HG03135 (cell line): Measurements from ENCODE around the gene ALDH7A1.
"Not testable (repeated sequence)": the region's sequence is repeated elsewhere in the genome, so short reads cannot be mapped to it uniquely, and the experiment has no call there.

Experiments
- ATAC-seq: cut with Tn5 transposase; IDR thresholded peaks from one replicate; pipeline ENCODE4 v1.9.1; 2021; ENCODE audit warnings: mild to moderate bottlenecking, moderate library complexity; ENCODE audit not compliant: unreplicated experiment

The ALDH7A1 gene

GRCh38 chr5:126597156-126597555, 2.1 kb upstream of the ALDH7A1 start:
- no peak for ATAC-seq

- peak; percentile 16 for ATAC-seq
These were observed 566 bp upstream of the ALDH7A1 start for GRCh38 chr5:126595486-126596083.

- ATAC-seq: no peak
These were observed 3.5 kb downstream of the ALDH7A1 start for GRCh38 chr5:126591549-126591948.

- ATAC-seq: no peak
These were observed 5.3 kb downstream of the ALDH7A1 start for GRCh38 chr5:126589536-126590297.

GRCh38 chr5:126587551-126588390, 7.2 kb downstream of the ALDH7A1 start:
- ATAC-seq: no peak

- ATAC-seq: no peak
These were observed 11.3 kb downstream of the ALDH7A1 start for GRCh38 chr5:126583761-126584160.

- ATAC-seq: no peak
These were observed 15.3 kb downstream of the ALDH7A1 start for GRCh38 chr5:126579716-126580115.

GRCh38 chr5:126577415-126577814, 17.6 kb downstream of the ALDH7A1 start:
- ATAC-seq: no peak

- no peak for ATAC-seq
These were observed 18.0 kb downstream of the ALDH7A1 start for GRCh38 chr5:126576974-126577373.

- no peak for ATAC-seq
These were observed 19.4 kb downstream of the ALDH7A1 start for GRCh38 chr5:126575644-126576043.

- no peak for ATAC-seq
These were observed 26.7 kb downstream of the ALDH7A1 start for GRCh38 chr5:126568206-126568755.

GRCh38 chr5:126562823-126563222, 32.2 kb downstream of the ALDH7A1 start:
- peak; percentile 70 for ATAC-seq

GRCh38 chr5:126561908-126562307, 33.1 kb downstream of the ALDH7A1 start:
- no peak for ATAC-seq

GRCh38 chr5:126555101-126555500, 39.9 kb downstream of the ALDH7A1 start:
- not testable (repeated sequence) for ATAC-seq

GRCh38 chr5:126552614-126553013, 42.4 kb downstream of the ALDH7A1 start:
- ATAC-seq: no peak

GRCh38 chr5:126544087-126544740, 50.8 kb downstream of the ALDH7A1 start:
- ATAC-seq: peak; percentile 68

- no peak for ATAC-seq
These were observed 51.4 kb downstream of the ALDH7A1 start for GRCh38 chr5:126543660-126544059.

GRCh38 chr5:126543009-126543408, 52.0 kb downstream of the ALDH7A1 start:
- no peak for ATAC-seq

GRCh38 chr5:126542441-126542840, 52.6 kb downstream of the ALDH7A1 start:
- no peak for ATAC-seq

- no peak for ATAC-seq
These were observed 54.4 kb downstream of the ALDH7A1 start for GRCh38 chr5:126540631-126541030.

- no peak for ATAC-seq
These were observed 56.4 kb downstream of the ALDH7A1 start for GRCh38 chr5:126538579-126538978.
